IgD-negative memory B cell (primary cell): ENCODE results near the gene MAP3K7. TPM values are rescaled to one million over a fixed set of nuclear protein-coding genes. Genes with fewer than 3 reads are reported as not detected.

Experiments
- H3K27ac Mint-ChIP-seq, 3 donors: one replicate each; pipeline ENCODE4 v1.8.0; 2020 to 2022; ENCODE audit warnings: mild to moderate bottlenecking in 3 of 3, mixed read lengths in 3 of 3, moderate library complexity in 1 of 3
- H3K27me3 Mint-ChIP-seq: one replicate; pipeline ENCODE4 v1.8.0; 2021; ENCODE audit warnings: mixed read lengths
- H3K36me3 Mint-ChIP-seq: one replicate; pipeline ENCODE4 v1.8.0; 2020; ENCODE audit warnings: mild to moderate bottlenecking, mixed read lengths
- H3K4me1 Mint-ChIP-seq, 3 donors: one replicate each; pipeline ENCODE4 v1.8.0; 2020 to 2022; ENCODE audit warnings: mixed read lengths in 3 of 3, mild to moderate bottlenecking in 1 of 3
- H3K4me3 Mint-ChIP-seq, 4 donors: one replicate each; pipeline ENCODE4 v1.8.0; 2020 to 2022; ENCODE audit warnings: mild to moderate bottlenecking in 4 of 4, mixed read lengths in 4 of 4, moderate library complexity in 3 of 4
- H3K9me3 Mint-ChIP-seq, 3 donors: one replicate each; pipeline ENCODE4 v1.8.0; 2020 to 2021; ENCODE audit warnings: mixed read lengths in 3 of 3, mild to moderate bottlenecking in 1 of 3
- polyA plus RNA-seq: library from polyadenylated mRNA; unstranded; fragments of 300-500 nt; fragmentation: Illumina TruSeq; gene quantifications from one replicate; pipeline ENCODE4 v1.2.3, GENCODE V29; 2021

Gene MAP3K7
- polyA plus RNA-seq, 1 donor from 2014 or later, result 22.3 TPM

DNA sequence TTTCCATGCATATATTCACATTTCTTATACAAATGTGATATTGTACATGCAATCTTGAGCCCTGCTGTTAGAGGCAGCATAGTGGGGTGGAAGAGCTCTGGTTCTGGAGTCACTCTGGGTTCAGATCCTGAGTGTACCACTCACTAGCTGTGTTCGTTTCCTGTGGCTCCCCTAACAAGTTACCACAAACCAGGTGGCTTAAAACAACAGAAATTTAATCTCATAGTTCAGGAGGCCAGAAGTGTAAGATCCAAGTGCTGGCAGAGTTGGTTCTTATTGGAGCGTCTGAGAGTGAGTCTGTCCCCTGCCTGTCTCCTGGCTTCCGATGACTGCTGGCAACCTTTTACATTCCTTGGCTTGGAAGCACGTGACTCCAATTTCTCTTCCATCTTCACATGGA is 115.6 kb downstream of the MAP3K7 start:
- peak overlapping the region in 1 of 4 donors; percentile 34 for H3K4me3 Mint-ChIP-seq

DNA sequence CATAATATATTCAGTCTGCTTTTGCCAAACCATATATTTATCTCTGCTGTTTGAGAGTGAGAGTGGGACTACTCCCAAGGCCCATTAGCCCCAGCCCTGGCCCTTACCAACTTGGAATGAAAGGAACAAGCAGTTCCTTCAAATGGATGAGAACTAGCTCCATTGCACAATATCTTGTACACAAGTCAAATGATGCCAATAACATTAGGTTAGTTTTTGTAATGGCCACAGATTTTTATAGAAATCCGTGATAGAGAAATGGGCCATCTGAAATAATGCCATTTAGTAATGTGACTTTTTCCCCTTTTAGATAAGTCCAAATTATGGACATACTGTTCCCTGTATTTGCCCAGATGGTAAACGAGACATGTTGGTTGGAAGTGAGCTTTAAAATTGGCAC is 117.0 kb downstream of the MAP3K7 start:
- peaks cover 10 to 20% (median 12%) of the 10 kb centered on the region in 3 donors for H3K4me1 Mint-ChIP-seq
- H3K4me3 Mint-ChIP-seq, result no peak overlapping the region
- no peak overlapping the region for H3K27ac Mint-ChIP-seq

More for the DNA sequence above, 115.6 kb downstream of the MAP3K7 start:
- no peaks in the 10 kb centered on the region for H3K9me3 Mint-ChIP-seq
- H3K36me3 Mint-ChIP-seq, result no peaks in the 10 kb centered on the region
- no peak overlapping the region for H3K27ac Mint-ChIP-seq
- peaks cover 15% of the 10 kb centered on the region for H3K27me3 Mint-ChIP-seq
- H3K4me1 Mint-ChIP-seq, result peaks cover 10 to 20% (median 12%) of the 10 kb centered on the region in 3 donors

DNA sequence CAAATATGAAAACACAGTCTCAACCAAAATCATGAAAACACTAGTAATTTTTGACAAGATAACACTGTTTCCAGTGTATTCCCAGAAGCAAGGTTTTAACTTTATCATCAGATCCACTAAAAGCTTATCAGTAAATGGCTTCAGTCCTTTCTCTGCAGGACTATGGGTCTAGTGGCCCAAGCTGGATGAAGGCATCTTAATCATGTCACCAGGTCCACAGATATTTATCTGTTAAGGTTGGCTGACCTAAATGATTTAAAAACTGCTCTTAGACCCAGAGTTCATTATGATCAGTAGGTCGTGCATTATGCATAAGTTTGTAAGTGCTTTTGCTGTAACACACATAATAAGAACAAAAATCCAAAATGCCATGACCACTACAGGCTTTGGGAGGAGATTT is 118.0 kb downstream of the MAP3K7 start:
- H3K4me3 Mint-ChIP-seq, result no peak overlapping the region
- H3K27ac Mint-ChIP-seq, result no peak overlapping the region
- H3K9me3 Mint-ChIP-seq, result no peaks in the 10 kb centered on the region
- peaks cover 6 to 17% (median 9%) of the 10 kb centered on the region in 3 donors for H3K4me1 Mint-ChIP-seq
- H3K36me3 Mint-ChIP-seq, result peaks cover 1% of the 10 kb centered on the region
- H3K27me3 Mint-ChIP-seq, result peaks cover 17% of the 10 kb centered on the region

More for the DNA sequence above, 117.0 kb downstream of the MAP3K7 start:
- Mint-ChIP-seq H3K9me3 (no peaks in the 10 kb centered on the region), H3K36me3 (no peaks in the 10 kb centered on the region), H3K27me3 (peaks cover 17% of the 10 kb centered on the region)

DNA sequence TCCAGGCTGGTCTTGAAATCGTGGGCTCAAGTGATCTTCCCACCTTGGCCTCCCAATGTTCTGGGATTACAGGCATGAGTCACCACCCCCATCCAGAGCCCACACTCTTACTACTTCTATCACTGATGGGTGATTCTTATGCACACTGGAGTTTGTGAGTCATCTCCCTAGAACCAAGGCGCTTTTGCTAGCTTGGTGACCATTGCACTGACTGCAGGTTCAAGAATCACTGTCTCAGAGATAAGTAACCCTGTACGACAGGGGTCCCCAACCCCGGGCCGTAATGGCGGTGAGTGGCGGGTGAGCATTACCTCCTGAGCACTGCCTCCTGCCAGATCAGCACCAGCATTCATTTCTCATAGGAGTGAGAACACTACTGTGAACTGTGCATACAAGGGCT is 118.8 kb downstream of the MAP3K7 start:
- Mint-ChIP-seq H3K27ac (no peak overlapping the region), H3K4me1 (peaks cover 8 to 15% (median 10%) of the 10 kb centered on the region in 3 donors), H3K4me3 (no peak overlapping the region), H3K36me3 (peaks cover 4% of the 10 kb centered on the region), H3K9me3 (no peaks in the 10 kb centered on the region), H3K27me3 (peaks cover 17% of the 10 kb centered on the region)

DNA sequence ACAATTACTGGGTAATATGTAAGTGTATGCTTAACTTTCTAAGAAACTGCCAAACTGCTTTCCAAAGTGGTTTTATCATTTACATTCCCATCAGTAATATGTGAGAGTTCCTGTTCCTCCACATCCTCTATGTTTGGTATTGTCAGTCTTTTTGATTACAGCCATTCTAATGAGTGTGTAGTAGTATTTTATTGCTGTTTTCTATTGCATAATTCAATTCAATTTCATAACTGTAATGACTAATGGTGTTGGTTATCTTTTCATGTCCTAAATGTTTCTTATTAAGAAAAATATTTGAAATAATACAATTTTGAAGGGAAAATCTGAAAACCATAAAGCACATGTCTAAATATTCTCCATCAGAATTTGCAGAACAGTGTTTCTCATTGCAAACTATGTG is 119.3 kb downstream of the MAP3K7 start:
- H3K36me3 Mint-ChIP-seq, result peaks cover 4% of the 10 kb centered on the region
- H3K4me3 Mint-ChIP-seq, result no peak overlapping the region
- H3K9me3 Mint-ChIP-seq, result no peaks in the 10 kb centered on the region
- peaks cover 8 to 10% (median 9%) of the 10 kb centered on the region in 3 donors for H3K4me1 Mint-ChIP-seq
- H3K27ac Mint-ChIP-seq, result no peak overlapping the region
- H3K27me3 Mint-ChIP-seq, result peaks cover 17% of the 10 kb centered on the region

DNA sequence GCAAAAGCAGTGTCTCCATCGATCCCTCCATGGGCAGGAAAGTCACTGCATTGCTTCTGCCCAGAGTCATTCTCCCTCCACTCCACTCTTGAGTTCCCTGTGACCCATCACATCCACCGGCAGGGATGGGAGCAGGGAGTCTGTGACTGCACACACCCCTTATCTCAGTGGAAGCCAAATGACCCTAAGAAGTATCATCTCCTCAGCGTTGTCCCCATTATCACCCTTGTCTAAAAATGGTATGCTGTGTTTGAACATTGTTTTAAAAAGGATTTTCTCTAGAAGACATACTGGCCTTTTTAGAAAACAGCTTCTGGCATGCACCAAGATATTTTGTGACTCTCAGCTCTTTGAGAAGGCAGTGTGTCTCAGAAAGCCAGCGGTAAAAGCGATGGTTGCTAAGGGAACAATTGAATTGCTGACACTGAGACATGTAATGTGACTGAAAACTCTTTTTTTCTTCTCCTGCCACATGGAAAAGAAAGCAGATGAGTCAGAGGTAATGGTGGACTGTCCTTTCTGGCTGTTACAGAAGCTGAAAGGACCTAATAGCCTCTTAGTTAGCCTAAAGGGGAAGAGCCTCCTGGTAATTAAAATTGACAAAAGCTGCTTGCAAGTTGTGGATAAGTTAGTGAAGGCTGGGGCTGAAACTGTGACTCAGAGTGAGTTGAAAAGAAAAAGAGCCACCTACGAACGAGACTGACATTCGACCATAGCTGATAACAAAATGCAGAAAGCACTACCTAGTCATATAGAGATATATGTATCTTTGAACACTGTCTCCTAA is 120.5 kb downstream of the MAP3K7 start:
- H3K27me3 Mint-ChIP-seq, result peaks cover 15% of the 10 kb centered on the region
- no peaks in the 10 kb centered on the region for H3K9me3 Mint-ChIP-seq
- no peak overlapping the region for H3K4me3 Mint-ChIP-seq
- peaks cover 8% of the 10 kb centered on the region in 3 donors for H3K4me1 Mint-ChIP-seq
- peaks cover 4% of the 10 kb centered on the region for H3K36me3 Mint-ChIP-seq
- no peak overlapping the region for H3K27ac Mint-ChIP-seq

DNA sequence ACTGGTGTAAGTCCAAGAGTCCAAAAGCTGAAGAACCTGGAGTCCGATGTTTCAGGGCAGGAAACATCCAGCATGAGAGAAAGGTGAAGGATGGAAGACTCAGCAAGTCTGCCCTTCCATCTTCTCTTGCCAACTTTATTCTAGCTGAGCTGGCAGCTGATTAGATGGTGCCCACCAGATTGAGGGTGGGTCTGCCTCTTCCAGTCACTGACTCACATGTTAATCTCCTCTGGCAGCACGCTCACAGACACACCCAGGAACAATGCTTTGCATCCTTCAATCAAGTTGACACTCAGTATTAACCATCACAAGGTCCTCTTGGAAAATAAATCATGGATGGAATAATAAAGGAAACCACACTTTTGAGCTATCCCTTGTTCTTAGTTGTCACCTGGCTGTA is 121.2 kb downstream of the MAP3K7 start:
- no peak overlapping the region for H3K27ac Mint-ChIP-seq
- no peak overlapping the region for H3K4me3 Mint-ChIP-seq

DNA sequence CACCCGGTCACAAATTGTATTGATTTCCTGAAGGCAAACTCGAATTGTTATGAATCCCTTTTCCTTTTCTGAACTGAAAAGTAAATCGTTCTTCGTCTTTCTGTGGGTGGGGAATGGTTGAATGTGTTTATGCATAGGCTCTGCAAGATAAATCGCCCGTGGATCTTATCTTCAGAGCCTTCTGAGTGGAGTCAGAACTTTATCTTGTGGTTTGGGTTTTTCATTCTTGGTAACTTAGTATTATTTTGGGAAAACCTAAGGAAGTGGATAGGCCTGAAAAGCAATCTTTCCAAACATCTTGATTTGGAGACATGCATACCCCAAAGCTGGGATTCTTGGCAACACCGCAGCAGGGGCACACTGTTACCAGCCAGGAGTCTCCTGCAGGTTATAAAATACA is 122.4 kb downstream of the MAP3K7 start:
- Mint-ChIP-seq H3K27ac (no peak overlapping the region), H3K9me3 (no peaks in the 10 kb centered on the region), H3K27me3 (peaks cover 17% of the 10 kb centered on the region), H3K4me3 (no peak overlapping the region), H3K36me3 (peaks cover 4% of the 10 kb centered on the region), H3K4me1 (peaks cover 8 to 13% (median 9%) of the 10 kb centered on the region in 3 donors)

More for the DNA sequence above, 121.2 kb downstream of the MAP3K7 start:
- peaks cover 8% of the 10 kb centered on the region in 3 donors for H3K4me1 Mint-ChIP-seq
- H3K36me3 Mint-ChIP-seq, result peaks cover 4% of the 10 kb centered on the region
- H3K9me3 Mint-ChIP-seq, result no peaks in the 10 kb centered on the region
- peaks cover 12% of the 10 kb centered on the region for H3K27me3 Mint-ChIP-seq

DNA sequence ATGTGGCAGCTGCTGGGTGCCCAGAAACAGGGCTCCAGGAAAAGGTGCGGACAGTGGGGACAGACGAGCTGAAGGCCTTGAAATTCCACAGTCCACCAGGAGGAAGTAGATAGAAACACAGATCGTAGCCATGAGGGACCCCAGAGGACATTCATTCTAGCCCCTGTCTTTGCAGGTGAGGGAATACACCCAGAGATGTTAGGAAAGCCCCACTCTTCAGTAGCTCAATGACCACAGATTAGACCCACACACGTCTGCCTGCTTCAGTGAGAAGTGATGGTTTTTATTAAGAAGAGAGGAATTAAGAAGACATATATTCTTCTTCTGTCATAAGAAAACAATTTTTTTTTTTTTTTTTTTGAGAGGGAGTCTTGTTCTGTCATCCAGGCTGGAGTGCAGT is 123.0 kb downstream of the MAP3K7 start:
- peaks cover 4% of the 10 kb centered on the region for H3K36me3 Mint-ChIP-seq
- H3K9me3 Mint-ChIP-seq, result no peaks in the 10 kb centered on the region
- no peak overlapping the region for H3K27ac Mint-ChIP-seq
- H3K4me1 Mint-ChIP-seq, result peaks cover 8 to 19% (median 16%) of the 10 kb centered on the region in 3 donors
- peaks cover 21% of the 10 kb centered on the region for H3K27me3 Mint-ChIP-seq
- no peak overlapping the region for H3K4me3 Mint-ChIP-seq
